Activated gamma-delta T cell treated with Interleukin-2 at 50 U/mL for 16 hours (primary cell): Measurements from ENCODE around the gene CHRNB4.
"Not testable (repeated sequence)": the region's sequence is repeated elsewhere in the genome, so short reads cannot be mapped to it uniquely, and the experiment has no call there.

Experiments
- DNase-seq: peaks from one replicate; pipeline ENCODE4 v3.0.0-alpha.2; 2020

Gene CHRNB4, protein sequence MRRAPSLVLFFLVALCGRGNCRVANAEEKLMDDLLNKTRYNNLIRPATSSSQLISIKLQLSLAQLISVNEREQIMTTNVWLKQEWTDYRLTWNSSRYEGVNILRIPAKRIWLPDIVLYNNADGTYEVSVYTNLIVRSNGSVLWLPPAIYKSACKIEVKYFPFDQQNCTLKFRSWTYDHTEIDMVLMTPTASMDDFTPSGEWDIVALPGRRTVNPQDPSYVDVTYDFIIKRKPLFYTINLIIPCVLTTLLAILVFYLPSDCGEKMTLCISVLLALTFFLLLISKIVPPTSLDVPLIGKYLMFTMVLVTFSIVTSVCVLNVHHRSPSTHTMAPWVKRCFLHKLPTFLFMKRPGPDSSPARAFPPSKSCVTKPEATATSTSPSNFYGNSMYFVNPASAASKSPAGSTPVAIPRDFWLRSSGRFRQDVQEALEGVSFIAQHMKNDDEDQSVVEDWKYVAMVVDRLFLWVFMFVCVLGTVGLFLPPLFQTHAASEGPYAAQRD

DNA sequence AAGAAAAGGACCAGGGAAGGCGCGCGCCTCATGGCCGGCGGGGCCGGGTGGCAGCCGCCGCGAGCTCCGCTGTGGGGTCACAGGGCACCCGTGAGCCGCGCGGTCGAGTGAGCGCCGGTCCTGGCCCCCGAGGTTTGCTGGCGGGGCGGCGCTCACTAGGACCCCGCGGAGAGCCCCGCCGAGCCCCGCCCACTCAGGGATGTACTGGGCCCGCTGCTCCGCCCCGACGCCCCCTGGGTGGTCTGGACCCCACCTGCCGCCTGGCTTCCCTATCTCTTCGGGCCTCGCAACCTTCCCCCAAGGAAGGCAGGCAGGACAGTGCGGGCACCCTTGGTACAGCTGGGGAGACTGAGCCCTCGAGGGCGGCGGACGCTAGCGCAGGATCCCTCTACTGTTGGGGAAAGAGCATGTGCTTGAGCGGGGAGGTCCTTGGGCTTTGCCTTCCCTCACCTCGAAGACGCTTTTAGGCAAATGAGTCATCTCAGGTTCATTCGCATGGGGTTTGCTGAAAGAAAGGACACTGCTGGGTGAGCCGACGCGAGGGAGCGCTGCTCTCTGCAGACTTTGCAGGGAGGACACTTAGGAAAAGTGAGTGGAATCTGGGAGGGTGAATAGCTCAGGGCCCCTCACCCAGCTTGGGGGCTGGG, at the start of gene CHRNB4:
CHRNB4 (minus strand) TSS at position 109 of the 647 bp plus-strand sequence; CDS start at position 32, 77 bp downstream.
- DNase-seq = no peak

DNA sequence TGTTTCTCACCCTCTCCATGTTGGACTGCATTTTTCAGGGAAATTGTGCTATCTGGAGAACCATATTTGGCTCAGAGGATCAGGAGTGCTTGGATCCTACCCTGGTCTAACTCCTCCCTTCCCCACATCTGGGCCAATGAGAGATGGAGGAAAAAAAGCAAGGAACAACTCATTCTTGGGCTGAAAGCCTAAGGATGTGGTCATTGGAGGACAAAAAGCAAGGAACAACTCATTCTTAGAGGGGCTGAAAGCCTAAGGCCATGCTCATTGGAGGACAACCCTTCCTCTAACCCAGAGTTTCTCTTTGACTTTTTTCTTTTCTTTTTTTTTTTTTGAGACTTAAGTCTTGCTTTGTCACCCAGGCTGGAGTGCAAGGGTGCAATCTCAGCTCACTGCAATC, 48.6 kb upstream of the CHRNB4 start:
- no peak for DNase-seq

GRCh38 chr15:78685925-78686324, 44.9 kb upstream of the CHRNB4 start:
- no peak for DNase-seq

DNA sequence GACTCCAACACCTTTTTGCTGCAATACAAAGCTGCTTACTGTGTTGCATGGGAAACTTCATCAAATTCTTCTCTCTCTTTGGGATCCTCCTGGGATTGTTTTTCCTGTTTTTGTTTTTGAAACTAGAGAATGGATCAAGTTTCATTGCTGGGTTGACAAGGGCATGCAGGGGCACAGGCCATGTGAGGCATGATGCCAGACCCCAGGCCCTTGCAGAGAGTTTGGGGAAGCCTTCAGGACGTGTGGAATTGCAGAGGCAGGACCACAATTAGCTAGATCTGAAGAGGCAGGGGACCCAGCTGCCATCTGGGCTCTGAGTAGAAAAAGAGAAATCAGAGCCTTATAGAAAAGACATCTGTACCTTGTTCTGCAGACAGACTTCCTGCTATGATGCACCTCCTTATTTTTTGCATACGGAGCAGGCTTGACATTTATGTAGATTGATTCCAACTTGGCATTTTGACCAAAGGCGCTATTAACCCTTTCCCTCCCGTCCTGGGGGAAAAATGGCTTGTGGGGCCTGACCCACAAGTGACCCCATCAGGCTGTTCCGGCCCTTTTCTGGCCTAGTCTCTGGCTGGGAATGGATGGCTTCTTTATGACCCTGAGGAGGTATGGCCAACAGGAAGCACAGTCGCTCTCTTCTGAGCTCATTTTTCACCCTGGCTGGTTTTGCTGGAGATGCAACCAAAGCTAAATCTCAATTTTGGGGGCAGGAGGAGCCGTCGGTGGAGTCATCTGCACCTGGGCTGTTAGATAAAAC, 44.3 kb upstream of the CHRNB4 start:
- no peak for DNase-seq

- no peak for DNase-seq
Measured at GRCh38 chr15:78684657-78685056, 43.6 kb upstream of the CHRNB4 start.

- DNase-seq = not testable (repeated sequence)
Measured at GRCh38 chr15:78683599-78683998, 42.6 kb upstream of the CHRNB4 start.

- no peak for DNase-seq
Measured at GRCh38 chr15:78682693-78683410, 41.8 kb upstream of the CHRNB4 start.

DNA sequence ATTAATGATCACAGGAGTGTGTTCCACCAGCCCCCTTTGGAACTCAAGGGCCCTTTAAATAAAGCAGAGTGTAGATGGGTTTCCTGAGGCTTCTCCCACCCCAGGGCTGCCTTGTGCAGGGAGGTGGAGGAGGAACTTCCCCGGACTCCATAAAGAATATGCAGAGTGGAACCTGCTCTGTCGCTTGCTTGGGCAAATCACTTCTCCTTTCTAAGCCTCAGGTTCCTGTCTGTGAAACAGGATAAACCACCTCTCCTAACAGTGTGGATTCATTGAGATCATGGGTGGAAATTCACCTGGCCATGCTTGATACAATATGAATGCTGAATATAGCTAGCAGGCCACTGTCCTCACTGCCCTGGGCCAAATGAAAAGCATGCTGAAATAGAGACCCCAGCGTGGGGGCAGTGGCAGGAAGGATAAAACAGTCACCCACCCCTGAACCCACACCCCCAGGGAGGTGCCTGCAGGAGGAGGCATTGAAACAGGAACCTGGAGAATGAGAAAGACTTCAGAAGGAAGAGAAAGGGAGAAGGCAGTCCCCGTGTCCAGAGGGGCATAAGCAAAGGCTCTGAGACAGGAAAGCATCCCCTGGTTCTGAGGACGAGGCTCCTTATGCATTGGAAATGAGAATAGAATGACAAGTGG, 41.1 kb upstream of the CHRNB4 start:
- DNase-seq = no peak

GRCh38 chr15:78681281-78682003, 40.4 kb upstream of the CHRNB4 start:
- no peak for DNase-seq

- no peak for DNase-seq
Measured at GRCh38 chr15:78680431-78681075, 39.5 kb upstream of the CHRNB4 start.

- no peak for DNase-seq
Measured at GRCh38 chr15:78679089-78679511, 38.1 kb upstream of the CHRNB4 start.

DNA sequence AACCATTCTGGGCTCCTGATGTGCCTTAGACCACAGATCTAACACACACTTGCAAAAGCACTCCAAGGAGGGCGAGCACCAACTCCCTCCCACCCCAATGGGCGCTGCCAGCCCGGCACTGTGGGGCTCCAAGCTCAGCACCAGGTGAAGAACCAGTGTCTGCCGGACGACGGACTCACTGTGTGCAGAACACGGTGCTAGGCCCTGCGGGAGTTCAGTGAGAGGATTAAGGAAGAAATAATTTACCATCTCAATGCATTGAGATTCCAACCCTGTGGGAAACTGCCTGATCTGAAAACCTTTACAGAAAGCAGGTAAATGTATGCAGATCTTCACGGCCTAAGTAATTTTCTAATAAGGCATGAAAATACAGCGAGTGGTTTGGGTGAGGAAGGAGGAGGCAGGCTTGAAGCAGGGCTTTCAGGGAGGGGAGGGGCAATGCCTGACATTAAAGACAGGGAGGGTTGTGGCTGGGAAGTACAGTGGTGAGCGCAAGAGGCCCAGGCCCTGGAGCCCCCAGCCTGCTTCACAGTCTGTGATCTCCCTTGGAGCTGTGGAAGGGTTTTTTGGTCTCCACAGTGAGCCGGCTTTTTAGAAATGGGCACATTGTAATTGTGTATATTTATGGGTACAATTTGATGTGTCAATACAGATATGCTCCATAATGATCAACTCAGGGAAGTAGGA, 35.6 kb upstream of the CHRNB4 start:
- DNase-seq = no peak

- DNase-seq = no peak
Measured at GRCh38 chr15:78675617-78676360, 34.8 kb upstream of the CHRNB4 start.

GRCh38 chr15:78675206-78675605, 34.2 kb upstream of the CHRNB4 start:
- no peak for DNase-seq

GRCh38 chr15:78673917-78674444, 33.0 kb upstream of the CHRNB4 start:
- DNase-seq = no peak

DNA sequence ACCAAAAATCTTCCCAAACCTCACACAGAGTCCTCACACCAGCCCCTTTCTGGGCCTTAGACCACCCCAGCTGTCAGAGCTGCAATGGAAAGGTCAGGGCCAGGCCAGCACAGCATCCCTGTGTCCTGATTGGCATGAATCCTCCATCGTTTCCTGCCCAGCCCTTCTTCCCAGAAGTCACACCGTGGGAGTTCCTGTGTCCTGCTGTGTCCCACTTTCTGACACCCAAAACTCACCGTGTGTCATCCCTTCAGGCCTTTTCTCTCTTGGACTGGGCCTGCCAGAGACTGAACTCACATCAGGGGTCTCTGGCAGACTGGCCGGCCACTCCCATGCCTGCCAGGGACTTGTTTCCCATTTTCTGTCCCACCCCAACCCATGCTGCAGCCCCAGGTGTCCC, 32.5 kb upstream of the CHRNB4 start:
- DNase-seq = no peak

DNA sequence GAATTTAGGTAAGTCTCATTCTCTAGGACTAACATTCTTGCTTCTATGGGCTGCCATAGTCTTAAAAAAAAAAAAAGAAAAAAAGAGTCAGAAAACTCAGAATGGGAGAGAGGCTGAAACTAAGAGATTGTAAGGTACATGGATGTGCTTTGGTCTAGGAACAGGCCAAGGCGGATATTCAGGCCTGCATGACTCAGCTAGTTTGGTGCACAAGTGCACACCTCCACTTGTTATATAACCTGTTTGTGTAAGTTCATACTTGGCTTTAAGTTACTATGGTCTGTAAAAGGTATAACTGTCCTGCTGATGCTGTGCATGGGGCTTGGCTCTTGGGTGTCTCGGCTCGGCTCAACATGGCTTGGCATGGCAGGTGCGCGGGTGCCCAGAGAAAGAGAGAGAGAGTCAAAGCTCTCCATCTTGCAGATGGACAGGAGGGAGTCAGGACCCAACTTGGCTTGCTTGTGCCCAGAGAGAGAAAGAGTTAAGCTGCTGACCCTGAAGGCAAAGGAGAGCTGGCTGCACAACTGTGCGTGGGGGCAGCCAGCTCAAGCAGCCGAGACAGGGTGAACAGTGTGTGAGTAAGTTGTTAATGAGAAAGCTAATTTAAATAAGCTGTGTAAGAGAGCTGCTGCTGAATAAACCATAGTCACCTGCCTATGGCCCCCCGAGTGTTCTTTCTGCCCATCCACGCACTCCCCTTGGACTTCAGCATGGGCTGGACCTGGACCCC, 31.4 kb upstream of the CHRNB4 start:
- no peak for DNase-seq

- DNase-seq = no peak
Measured at GRCh38 chr15:78671626-78672211, 30.7 kb upstream of the CHRNB4 start.
